GM19328 (cell line): ENCODE measurements around the gene TNFSF9.
"Not testable (repeated sequence)": the region's sequence is repeated elsewhere in the genome, so short reads cannot be mapped to it uniquely, and the experiment has no call there.

Experiments
- ATAC-seq: cut with Tn5 transposase; IDR thresholded peaks from one replicate; pipeline ENCODE4 v1.9.1; 2021; ENCODE audit warnings: mild to moderate bottlenecking, moderate library complexity; ENCODE audit not compliant: unreplicated experiment

Gene TNFSF9

GRCh38 chr19:6503407-6504201 is 27.2 kb upstream of the TNFSF9 start:
- no peak for ATAC-seq

GRCh38 chr19:6508028-6508771 is 22.6 kb upstream of the TNFSF9 start:
- ATAC-seq, result not testable (repeated sequence)

DNA sequence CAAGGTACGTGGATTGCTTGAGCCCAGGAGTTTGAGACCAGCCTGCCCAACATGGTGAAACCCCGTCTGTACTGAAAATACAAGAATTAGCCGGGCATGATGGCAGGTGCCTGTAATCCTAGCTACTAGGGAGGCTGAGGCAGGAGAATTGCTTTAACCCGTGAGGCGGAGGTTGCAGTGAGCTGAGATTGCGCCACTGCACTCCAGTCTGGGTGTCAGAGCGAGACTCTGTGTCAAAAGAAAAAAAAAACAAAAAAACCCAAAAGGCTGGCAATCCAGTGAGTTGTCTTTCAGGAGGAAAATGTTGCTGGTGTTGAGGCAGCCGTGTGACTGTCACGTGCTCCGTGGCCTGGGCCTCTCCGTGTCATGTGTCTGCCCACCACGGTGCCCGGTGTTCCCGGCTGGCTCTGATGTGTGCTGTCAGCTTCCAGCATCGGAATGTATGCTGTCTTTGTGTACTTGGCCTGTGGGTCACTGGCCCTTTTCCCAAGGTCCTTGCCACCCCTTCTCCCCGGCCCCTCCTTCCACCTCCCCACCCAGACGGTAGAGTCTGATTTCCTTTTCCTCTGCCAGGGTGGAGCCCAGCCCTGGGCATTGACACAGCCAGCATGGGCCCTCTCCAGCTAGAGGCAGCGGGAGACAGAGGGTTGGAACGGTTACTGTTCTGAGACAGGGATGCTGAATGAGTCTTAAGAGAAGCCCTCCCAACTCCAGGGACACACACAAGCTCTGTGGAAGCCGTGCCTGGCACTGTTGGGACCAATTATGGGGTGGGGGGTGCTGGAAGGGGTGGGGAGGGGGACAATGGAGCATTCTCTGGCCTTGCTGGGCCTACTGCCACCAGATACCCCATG is 21.5 kb upstream of the TNFSF9 start:
- ATAC-seq, result no peak

DNA sequence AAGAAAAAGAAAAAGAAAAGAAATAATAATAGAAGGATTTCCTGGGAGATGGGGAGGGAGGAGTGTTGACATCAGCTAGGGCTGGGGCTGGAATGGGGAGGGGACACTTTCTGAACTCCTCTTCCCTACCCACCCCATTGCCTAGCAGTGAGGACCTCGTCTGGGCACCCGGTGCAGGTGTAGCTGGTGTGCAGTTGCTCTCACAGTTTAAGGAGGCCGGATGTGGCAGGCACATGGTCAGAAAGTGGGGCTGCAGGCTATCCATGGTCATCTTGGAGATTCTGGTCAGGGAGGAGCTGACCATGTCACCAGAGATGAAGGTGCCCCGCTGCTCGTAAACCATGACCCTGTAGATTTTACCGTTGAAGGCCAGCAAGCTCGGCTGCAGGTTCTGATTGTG is 20.2 kb upstream of the TNFSF9 start:
- no peak for ATAC-seq

DNA sequence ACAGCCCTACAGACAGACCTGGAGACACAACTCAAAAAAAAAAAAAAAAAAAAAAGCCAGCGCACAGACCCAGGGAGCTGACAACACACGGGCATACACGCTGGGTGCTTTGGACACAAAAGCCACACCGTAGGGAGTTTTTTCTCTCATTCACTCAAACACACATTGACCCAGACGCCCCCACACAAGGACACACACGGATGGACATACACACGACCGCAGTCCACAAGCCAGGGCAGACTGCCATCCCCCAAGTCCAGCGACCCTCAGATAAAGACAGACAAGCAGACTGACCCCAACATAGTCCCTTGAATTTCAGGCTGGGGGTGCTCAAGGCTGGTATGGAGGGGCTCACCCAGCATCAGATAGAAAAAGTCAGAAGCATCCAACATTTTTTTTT is 16.7 kb upstream of the TNFSF9 start:
- no peak for ATAC-seq

DNA sequence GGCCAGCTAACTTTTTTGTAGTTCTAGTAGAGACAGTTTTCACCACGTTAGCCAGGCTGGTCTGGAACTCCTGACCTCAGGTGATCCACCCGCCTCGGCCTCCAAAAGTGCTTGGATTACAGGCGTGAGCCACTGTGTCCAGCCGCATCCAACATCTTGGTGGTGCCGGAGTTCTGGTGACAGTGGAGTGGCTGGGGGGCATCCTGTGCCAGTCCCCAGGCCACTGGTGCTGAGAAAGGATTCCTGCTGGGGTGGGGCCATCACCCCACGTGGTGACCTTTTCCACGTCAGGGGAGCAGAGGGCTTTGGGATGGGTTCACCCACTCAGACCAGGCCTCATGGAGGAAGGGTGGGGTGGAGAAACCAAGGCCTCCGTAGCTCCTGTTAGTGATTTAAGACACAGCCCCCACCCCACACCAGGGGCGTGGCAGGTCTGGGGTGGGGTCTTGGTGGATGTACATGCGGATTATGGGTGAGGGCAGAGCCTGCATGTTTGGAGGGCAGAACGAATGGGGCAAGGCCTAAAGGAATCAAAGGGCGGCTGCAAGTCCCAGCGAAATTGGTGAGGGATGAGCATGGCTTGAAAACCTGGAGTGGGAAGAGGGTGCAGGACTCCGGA is 15.8 kb upstream of the TNFSF9 start:
- no peak for ATAC-seq

DNA sequence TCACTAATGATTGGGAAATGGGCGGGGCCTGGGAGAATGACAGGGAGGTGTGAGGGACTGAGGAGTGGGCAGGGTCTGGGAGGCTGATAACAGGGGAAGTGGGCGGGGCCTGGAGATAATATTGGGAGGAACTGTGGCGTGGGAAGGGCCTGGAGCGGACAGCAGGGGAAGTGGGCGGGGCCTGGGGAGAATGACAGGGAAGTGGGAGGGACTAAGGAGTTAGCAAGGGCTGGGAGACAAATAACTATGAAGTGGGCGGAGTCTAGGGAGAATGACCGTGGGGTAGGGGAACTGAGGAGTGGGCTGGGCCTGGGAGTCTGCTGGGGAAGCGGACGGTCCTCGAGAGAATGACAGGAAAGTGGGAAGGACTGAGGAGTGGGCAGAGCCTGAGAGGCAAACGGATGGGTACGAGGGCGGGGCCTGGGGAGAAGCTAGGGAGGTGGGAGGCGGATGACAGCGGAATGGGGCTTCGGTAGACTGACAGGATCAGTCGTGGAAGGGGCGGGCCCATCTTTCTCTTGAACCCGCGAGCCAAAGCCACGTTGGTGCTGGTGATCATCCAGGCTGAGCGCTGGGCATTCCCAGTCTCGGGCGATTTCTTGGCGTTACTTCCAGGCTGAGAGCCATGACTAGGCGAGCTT is 14.7 kb upstream of the TNFSF9 start:
- ATAC-seq, result no peak

DNA sequence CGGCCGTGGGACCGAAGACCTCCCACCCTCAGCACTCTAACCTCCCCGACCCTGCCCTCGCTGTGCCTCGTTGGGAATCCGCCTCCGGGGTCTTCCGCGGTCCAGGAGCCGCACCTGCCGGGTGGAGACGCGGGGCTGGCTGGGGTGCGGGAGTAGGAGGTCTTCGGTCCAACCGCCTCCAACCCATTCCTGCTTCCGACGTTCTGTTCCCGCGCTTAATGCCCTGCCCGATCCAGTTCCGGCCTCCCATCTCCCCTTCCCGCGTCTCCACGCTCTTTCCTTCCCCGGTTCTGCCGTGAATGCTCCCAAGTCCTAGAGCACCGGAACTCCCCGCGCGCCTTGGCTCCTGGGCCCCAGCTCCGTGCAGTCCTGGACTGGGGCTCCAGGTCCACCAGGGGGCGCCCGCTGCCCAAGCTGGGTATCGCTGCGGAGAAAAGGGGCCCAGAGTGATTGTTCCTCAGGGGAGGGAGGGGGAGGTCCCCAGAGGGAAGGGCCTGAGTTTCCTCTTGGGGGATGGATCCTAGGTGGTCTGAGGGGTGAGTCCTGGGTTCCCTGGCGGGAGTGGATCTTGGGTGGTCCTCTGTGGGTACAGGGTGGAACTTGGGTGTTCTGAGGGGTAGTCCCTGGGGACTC is 14.1 kb upstream of the TNFSF9 start:
- no peak for ATAC-seq

DNA sequence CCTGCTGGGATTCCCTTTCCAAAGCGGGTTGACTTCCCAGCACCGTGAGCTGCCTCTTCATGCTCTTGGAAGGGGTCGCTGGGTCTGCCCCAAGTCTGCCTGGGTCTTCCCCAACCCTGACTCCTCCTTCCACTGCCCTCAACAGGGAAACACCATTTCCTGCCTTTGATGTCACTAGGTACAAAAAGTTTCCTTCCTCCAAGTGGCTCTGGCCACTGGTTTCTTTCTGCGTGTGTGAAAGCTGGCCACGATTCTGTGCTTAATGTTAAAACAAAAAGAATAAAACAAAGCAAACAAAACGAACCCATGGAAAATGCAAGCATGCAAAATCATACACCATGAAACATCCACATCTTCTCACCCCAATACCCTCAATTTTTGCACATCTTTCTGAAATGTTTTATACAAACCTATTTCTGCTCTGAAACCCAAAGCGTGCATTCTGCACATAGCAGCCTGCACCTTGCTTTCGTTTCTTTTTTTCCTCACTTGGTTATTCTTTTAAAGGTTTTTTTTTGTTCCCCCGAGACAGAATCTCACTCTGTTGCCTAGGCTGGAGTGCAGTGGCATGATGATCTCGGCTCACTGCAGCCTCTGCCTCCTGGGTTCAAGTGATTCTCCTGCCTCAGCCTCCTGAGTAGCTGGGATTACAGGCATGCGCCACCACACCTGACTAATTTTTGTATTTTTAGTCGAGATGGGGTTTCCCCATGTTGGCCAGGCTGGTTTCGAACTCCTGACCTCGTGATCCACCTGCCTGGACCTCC is 12.5 kb upstream of the TNFSF9 start:
- no peak for ATAC-seq

- ATAC-seq, result no peak
These were observed 11.5 kb upstream of the TNFSF9 start for GRCh38 chr19:6519289-6519688.

- ATAC-seq, result peak; percentile 41
These were observed 8.8 kb upstream of the TNFSF9 start for GRCh38 chr19:6521718-6522646.

GRCh38 chr19:6522712-6523111 is 8.1 kb upstream of the TNFSF9 start:
- no peak for ATAC-seq

GRCh38 chr19:6524311-6524710 is 6.5 kb upstream of the TNFSF9 start:
- no peak for ATAC-seq

DNA sequence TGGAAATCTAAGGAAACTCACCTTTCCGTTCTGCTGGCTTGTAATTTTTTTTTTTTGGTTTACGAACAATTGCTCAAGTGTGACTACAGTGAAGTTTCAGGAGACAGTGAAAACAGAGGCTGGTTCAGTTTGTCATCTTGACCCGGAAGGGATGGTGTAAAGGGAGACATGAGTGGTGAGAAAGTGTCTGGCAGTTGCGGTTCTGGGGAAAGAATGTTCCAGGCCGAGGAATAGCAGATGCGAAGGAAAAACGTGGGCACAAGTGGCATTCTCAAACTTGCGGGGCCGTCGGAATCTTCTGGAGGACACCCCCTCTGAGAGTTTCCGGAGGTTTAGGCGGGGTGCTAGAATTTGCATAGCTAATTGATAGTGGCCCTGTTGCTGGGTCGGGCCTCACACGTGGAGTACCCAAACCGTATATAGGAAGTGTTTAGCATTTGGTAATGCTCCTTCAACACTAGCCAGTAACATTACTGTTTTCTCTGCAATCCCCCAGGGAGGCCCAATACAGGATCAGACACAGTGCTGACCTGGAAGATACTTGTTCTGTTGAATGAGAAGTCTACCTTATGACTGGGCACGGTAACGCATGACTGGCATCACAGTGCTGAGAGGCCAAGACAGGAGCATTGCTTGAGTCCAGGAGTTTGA is 2.8 kb upstream of the TNFSF9 start:
- ATAC-seq, result no peak

- no peak for ATAC-seq
These were observed 2.2 kb upstream of the TNFSF9 start for GRCh38 chr19:6528544-6529121.

DNA sequence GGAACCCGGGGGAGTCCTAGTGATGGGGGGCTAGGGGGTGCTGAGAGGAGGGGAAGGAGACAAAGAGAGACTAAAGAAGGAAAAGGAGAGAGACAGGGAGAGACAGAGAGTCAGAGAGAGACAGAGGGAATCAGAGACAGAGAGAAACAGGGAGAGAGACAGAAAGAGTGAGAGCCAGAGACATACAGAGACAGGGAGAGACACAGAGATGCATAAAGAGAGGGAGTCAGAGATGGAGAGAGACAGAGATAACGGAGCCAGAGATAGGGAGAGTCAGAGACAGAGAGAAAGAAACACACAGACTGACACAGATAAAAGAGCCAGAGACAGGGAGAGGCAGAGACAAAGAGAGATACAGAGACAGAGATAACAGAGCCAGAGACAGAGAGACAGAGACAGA is 1.5 kb upstream of the TNFSF9 start:
- no peak for ATAC-seq

DNA sequence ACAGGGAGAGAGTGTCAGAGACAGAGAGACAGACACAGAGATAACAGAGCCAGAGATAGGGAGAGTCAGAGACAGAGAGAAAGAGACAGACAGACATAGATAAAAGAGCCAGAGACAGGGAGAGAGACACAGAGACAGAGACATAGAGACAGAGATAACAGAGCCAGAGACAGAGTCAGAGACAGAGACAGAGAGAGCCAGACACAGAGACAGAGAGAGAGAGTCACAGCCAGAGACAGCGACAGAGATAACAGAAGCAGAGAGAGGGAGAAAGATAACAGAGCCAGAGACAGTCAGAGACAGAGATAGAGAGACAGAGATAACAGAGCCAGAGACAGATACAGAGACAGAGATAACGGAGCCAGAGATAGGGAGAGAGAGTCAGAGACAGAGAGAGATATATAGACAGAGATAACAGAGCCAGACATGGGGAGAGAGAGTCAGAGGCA is 865 bp upstream of the TNFSF9 start:
- no peak for ATAC-seq
